AG10803 (cell line): Measurements from ENCODE around the gene NOMO2.
"Not testable (repeated sequence)": the region's sequence is repeated elsewhere in the genome, so short reads cannot be mapped to it uniquely, and the experiment has no call there.

Experiments
- DNase-seq: peaks from one replicate; pipeline ENCODE4 v3.0.0; 2010; ENCODE audit warnings: low read depth
- H3K4me3 ChIP-seq: 2 replicates; pipeline ENCODE4 v1.5.1; 2011; ENCODE audit warnings: mild to moderate bottlenecking, low read length, control low read depth
- TF ChIP-seq, protein P1 (sequence below): conservative IDR thresholded peaks from 2 replicates; pipeline ENCODE4 v1.5.1; 2011; ENCODE audit warnings: mild to moderate bottlenecking, low read length, control low read depth, inconsistent platforms

The NOMO2 gene

DNA sequence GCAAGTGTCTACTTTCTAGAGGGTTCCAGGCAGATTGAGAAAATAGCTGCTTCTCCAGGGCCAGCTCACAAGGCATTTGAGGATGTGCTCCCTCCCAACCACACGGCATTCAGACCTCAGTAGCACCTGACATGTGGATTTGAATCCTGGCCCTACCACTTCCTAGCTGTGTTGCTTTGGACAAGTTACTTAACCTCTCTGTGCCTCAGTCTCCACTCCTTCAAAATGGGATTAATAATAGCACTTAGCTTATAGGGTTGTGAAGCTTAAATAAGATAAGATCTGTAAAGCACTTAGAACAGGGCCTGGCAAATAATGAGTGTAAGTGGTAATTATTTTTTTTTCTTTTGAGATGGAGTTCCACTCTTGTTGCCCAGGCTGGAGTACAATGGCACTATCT is 21.0 kb upstream of the NOMO2 start:
- H3K4me3 ChIP-seq, result no peak overlapping the region
- TF ChIP-seq, protein P1, sequence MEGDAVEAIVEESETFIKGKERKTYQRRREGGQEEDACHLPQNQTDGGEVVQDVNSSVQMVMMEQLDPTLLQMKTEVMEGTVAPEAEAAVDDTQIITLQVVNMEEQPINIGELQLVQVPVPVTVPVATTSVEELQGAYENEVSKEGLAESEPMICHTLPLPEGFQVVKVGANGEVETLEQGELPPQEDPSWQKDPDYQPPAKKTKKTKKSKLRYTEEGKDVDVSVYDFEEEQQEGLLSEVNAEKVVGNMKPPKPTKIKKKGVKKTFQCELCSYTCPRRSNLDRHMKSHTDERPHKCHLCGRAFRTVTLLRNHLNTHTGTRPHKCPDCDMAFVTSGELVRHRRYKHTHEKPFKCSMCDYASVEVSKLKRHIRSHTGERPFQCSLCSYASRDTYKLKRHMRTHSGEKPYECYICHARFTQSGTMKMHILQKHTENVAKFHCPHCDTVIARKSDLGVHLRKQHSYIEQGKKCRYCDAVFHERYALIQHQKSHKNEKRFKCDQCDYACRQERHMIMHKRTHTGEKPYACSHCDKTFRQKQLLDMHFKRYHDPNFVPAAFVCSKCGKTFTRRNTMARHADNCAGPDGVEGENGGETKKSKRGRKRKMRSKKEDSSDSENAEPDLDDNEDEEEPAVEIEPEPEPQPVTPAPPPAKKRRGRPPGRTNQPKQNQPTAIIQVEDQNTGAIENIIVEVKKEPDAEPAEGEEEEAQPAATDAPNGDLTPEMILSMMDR, result no peak
- DNase-seq, result no peak

DNA sequence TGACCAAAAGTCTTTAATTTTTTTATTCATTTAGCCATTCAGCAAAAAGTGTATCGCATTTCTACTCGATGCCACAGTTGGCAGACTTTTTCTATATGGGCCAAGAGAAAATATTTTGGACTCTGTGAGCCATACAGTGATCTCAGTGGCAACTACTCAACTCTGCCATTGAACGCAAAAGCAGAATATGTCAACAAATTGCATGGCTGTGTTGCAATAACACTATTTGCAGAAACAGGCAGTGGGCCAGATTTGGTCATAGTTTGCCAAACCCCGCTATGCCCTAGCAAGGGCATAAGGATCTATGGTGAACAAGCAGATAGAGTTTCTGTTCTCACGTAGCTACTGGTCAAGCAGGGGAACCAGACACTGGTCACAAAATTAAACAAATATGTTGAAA is 18.5 kb upstream of the NOMO2 start:
- not testable (repeated sequence) for H3K4me3 ChIP-seq, DNase-seq

DNA sequence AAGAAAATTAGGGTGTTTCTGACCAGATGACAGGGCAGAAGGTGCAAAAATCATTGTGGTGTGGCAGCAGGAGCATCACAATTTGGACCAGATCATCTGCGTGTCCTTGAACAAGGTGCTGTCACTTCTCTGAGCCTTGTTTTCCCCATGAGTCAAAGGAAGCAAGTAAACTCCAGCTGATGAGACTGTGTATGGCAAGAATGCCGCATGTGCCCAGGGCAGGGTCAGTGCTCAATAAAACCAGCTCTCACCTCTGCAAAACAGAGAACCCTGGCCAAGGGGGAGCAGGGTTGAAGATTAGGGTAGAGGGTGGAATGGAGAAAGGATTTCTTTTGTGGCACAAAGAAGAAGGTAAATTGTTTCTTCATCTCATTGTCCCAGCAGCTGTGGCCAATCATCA is 17.4 kb upstream of the NOMO2 start:
- H3K4me3 ChIP-seq, DNase-seq: not testable (repeated sequence)

DNA sequence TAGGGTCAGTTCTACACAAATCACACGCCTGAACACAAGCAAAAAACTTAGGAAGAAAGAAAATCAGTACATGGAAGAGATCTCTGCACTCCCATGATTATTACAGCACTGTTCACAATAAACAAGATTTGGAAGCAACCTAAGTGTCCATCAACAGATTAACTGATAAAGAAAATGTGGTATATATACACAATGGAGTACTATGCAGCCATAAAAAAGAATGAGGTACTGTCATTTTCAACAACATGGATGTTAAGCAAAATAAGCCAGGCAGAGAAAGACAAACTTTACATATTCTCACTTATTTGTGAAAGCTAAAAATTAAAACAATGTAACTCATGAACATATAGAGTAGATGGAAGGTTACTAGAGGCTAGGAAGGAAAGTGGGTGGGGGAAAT is 16.0 kb upstream of the NOMO2 start:
- H3K4me3 ChIP-seq, DNase-seq: not testable (repeated sequence)

DNA sequence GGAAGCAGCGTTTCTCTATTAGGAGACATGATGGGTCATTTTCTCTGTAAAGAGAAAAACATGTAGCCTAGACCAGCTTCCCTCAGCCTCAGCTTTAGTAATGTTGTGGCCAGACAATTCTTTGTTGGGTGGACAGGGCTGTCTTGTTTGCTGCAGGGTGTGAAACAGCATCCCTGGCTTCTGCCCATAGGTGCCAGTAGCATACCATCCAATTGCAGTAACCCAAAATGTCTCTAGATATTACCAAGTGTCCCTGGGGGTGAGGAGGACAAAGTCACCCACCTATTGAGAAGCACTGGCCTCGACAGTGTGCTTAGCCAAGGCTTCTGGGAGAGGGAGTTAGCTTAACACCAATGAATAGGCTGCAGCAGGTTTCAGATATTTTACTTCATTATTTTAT is 14.0 kb upstream of the NOMO2 start:
- not testable (repeated sequence) for DNase-seq, H3K4me3 ChIP-seq

DNA sequence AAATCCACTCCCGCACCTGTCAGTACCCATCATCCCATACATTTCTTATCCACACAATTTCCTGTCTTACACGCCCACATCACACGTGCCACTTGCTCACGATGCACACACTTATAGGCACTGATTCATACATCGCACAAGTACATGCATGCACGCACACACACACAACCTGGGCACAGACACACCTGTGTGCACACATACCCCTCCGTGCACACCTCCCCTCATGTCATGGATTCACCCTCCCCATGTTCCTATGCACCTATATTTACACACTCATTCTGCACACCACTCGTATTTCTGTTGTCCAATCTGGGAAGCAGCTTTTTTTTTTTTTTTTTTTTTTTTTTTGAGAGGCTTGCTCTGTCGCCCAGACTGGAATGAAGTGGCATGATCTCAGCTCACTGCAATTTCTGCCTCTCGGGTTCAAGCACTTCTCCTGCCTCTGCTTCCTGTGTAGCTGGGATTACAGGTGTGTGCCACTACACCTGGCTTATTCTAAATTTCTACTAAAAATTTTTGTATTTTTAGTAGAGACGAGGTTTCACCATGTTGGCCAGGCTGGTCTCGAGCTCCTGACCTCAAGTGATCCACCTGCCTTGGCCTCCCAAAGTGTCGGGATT is 13.5 kb upstream of the NOMO2 start:
- not testable (repeated sequence) for DNase-seq, H3K4me3 ChIP-seq

DNA sequence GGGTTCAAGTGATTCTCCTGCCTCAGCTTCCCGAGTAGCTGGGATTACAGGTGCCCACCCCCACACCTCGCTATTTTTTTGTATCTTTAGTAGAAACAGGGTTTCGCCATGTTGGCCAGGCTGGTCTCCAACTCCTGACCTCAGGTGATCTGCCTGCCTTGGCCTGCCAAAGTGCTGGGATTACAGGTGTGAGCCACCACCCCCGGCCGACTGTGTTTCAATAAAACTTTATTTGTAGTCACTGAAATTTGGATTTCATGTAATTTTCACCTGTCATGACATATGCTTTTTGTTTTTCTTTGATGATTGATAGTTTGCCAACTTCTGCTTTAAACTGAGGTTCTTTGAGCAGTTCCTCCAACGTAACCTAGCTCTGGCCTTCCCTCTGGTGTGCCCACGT is 12.0 kb upstream of the NOMO2 start:
- not testable (repeated sequence) for DNase-seq, H3K4me3 ChIP-seq

DNA sequence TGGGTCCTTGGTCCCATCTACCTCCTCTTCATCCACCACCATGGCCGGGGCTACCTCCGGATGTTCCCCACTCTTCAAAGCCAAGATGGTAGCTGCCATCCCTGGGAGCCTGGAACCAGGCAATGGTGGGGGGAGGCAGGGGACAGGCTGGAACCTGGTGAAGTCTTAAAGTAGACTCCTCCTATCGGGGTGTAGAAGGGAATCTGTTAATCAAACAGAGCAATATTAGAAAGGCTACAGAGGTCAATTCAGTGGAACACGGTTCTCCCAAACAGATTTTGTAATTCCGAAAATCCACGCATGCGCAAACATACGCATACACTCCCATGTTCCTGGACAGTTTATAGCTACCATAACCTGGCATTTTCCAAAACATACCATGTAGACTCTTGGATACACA is 11.1 kb upstream of the NOMO2 start:
- not testable (repeated sequence) for H3K4me3 ChIP-seq

DNA sequence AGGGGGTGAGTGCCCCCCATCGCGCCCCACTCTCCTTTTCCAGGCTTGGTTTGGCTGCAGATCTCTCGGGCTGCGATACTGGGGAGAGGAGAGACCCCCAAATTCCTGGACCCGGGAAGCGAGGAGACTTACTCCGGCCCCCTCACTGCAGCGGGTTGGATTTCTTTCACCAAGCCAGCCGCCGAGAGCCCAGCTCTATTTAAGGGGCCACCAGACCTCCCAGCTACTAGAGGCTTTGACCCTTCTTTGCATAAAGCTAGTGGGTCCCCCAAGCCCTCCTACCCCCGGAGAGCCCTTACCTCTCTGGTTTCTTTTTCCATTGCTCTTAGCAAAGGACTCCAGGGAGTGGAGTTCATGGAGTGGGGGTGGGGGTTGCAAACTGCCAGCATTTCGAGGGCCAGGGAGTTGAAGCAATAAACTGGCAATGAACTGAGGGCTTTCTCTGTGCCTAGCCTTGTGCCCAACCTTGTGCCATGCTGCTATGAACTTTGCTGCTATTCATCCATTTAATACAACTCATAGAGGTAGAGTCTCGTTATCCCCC is 9.5 kb upstream of the NOMO2 start:
- not testable (repeated sequence) for H3K4me3 ChIP-seq, DNase-seq

More for the DNA sequence above, 11.1 kb upstream of the NOMO2 start:
- DNase-seq, result not testable (repeated sequence)

DNA sequence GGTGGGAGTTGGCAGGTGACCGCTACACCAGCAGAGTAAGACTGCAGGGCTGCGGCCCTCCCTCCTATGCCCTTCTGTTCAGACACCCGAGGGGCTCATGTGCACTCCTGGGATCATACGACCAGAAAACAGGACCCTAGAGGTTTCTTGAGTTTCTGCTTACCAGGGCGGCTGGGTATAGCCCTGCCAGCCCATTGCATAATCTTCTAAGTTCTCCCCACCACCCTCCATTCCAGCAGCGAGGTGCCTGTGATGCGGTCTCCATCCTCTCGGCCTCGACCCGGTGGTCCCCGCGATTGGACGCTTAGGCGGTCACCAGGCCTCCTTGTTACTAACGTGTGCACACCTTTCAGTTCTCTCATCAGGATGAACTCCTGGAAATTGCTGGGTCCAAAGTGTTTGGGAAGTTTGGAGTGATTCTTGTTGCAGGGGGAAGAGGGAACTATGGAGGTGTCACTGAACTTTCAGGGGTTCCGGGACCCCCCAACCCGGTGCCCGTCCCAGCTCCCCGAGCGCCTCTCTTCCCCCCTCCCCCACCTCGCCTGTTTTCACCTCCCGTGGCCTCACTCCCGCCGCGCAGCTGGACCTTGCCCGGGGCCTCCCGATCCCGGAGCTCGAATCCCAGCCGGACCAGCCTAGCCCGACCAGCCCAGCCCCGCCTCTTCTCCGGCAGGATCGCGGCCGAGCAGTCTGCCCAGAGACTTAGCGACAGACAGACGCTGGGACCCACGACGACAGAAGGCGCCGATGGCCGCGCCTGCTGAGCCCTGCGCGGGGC is 8.8 kb upstream of the NOMO2 start:
- not testable (repeated sequence) for DNase-seq, H3K4me3 ChIP-seq

DNA sequence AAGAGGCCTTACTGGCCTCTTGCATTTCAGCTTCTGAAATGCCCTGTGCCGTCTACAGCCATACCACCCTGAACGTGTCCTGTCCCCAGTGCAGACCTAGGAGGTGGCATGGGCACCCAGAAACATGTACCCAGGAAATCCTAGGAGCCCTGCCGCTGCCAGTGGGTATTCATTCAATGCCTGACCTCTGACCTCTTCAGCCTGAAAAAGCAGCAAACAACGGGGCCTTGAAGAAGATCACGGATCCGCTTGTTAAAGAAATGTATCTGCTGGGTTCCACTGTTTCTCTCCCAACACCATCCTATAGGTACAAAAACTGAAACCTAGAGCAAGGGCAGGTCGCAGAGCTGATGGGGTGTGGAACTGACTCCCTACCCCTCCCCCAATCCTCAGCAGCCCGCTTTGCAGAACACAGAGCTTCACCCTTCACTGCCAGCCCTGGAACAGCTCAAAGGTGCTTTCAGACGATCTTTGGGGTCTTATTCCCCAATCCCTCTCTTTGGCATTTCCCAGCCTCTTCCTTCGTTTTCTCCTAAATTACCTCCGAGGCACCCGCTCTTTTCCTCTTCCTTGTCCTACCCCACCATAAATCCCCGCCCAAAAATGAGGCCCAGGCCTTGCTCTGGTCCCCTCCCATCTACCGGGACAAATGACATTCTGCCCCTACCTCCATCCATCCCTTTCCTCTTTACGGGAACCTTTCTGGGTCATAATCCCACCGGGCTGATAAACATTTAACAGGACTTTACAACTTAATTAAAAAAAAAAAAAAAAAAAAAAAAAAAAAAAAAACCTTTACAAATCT is 1.3 kb downstream of the NOMO2 start:
- not testable (repeated sequence) for DNase-seq
- H3K4me3 ChIP-seq, result peak overlapping the region; percentile 48

DNA sequence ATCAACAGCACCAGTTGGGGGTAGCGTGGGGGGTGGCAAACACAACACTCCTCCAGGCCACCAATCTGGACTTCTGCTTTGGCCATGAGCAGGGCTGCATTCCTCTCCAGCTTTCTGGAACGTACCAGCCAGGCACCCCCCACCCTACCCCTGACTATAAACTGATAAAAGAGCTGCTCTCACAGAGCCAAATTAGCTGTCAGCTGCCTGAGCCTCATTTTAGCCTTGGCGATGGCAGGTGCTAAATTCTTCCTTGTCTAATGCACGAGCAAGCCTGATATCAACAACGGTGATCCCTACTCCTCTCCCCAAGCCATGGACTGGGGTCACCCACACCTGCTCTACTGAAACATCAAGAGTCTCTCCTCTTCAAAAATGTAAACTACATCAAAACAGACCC is 8.2 kb downstream of the NOMO2 start:
- not testable (repeated sequence) for H3K4me3 ChIP-seq, DNase-seq

DNA sequence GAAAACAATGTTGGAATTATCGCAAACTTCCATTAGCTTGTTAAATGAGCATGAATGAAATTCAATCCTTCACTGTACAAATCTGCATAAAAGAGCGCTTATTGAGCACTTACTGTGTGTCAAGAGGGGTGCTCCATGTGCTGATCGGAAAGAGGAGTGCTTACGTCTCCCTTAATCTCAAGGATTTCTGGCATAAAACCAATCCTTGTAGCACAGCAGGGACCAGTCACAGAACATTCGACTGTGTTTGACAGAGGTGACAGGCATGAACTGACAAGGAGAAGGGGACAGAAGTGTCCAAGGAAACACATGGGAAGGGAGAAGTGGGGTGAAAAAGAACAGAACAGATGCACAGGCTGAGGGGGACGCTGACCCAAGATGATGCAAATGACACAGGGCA is 14.5 kb downstream of the NOMO2 start:
- H3K4me3 ChIP-seq, DNase-seq: not testable (repeated sequence)

DNA sequence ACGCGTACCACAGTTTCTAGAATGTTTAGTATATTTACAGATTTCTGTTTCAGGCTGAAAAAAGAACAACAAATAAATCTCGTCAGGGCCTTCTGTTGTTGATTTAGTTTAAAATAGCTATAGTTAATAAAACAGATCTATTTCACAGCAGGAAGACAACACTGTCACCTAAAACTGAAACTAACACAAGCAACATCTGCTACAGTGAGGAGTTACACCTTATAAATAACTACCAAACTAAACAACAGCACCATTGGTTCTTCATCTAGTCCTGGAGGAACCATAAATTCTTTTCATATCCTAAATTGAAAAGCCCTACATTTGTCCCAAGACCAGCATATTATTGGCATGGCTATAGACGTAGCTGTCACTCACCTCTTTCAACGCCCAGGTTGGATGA is 15.0 kb downstream of the NOMO2 start:
- not testable (repeated sequence) for DNase-seq, H3K4me3 ChIP-seq

DNA sequence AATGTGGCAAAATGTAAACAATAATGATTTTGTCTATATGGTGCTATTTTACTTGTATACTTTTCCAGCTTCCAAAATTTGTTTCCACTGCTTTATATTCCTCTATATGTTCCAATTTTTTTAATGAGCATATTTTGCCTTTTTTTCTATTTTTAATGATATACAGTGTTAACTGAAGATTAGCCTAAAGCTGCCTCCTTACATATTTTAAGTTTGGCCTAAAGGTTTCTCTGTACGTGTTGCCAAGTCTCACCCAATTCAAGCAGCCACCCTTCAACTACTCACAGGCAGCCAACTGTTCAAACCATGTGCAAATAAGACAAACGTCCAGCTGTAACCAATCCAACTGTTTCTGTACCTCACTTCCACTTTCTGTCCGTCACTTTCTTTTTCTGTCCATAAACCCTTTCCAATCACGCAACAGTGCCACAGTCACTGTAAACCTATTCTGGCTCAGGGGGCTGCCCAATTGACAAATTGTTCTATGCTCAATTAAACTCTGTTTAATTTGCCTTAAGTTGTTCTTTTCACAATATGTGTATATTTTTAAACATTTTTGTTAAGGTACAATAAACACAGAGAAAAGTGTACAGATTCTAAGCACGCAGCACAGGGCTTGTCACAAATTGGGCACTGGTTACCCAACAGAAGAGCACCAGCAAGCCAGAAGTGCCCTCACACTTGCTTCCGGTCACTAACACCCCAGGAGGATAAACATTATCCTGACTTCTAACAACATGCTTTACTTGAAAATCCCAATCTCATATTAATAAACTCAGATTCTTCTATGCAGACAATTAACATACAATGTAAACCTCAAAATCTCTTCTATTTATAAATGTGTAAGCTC is 17.4 kb downstream of the NOMO2 start:
- not testable (repeated sequence) for DNase-seq

DNA sequence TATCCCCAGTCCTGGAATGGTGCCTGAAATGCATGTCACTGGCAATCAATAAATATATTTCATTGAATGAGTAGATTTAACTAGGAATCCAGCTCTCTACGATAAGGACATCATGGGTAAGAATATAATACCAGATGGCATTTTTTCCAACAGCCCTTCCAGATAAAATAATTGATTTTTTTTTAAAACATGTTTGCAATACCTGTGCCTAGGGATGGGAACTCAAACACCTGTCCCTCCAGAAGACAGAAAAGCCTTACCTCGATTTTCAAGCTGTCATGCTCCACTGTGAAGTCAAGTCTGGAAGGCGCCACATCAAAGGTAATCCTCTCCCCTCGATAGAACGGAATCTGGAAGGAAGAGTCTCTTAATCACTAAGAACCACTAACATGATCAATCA is 20.0 kb downstream of the NOMO2 start:
- not testable (repeated sequence) for H3K4me3 ChIP-seq, DNase-seq

More for the DNA sequence above, 17.4 kb downstream of the NOMO2 start:
- not testable (repeated sequence) for H3K4me3 ChIP-seq

DNA sequence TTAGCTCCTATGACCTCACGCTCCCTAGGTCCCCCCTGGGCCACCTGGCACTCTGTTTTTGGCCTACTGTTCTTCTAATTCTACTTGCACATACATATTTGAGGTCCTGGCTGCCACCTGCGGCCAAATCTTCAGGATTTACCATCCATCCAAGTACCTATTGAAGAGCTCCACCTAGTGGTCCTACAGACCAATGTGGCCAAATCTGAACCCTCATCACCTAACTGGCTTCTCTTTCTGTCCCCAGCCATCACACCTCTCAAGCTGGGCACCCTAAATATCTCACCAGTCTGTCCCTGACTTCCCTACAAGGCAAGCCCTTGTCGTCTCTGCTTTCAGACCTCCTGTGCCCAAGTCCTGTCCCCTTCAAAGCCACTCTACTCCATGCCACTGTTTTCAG is 24.9 kb downstream of the NOMO2 start:
- H3K4me3 ChIP-seq, DNase-seq: not testable (repeated sequence)
